ENCODE data around the gene CLCNKA. TPM values are rescaled to one million over a fixed set of nuclear protein-coding genes. Genes with fewer than 3 reads are reported as not detected.

CLCNKA gene
- total RNA-seq, 1 experiment from 2014 or later: 0.10 TPM

DNA sequence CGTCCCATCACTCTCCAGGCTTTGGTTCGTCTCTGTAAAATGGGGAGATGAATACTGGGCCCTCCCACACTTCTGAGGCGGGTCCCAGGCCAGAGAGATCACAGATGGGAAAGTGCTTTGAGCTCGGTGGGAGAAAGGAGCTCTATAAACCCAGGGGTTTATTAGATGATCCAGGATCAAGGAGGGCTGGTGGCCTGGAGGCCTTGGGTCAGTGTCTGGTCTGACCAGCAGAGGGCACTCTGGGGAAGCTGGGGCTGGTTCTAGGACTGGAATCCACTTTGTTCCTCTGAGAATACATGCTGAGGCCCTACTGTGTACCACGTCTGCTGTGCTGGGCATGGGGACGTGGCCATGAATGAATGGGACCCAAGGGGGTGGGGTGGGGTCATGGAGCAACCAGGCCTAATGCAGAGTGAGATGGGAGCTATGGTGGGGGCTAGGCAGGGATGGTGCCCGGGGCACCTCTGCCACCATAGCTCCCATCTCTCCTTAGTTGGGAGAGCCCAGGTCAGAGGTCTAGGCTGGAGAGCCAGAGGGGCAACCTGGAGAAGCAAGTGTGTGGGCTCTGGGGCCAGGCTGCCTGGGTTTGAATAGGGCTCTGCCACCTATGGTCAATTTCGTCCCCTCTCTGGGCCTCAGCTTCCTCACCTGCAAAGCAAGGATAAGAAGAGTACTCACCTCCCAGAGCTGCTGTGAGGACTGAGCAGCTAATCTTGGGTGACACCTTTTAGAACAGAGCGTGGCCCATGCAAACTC, 60.6 kb downstream of the CLCNKA start:
- POLR2A ChIA-PET: interaction anchor here (1.1 to 2.5 kb wide), 5 partner anchors 61 to 124 kb away, joined by 3 to 11 read pairs (median 6); no protein-coding TSS in a partner anchor
- no peak overlapping the region for H2AFZ ChIP-seq (ENCODE audit: low read depth, low read length, poor library complexity, severe bottlenecking)

More for the DNA sequence above, 60.6 kb downstream of the CLCNKA start:
- no peak for DNase-seq (ENCODE audit: low read depth, low spot score)
- BruUV-seq (replicated peaks): no TSS peak
- ChIA-PET CTCF (interaction anchor here (0.6 to 7.9 kb wide), 33 partner anchors 9 to 538 kb away, joined by 3 to 222 read pairs (median 4); partner anchors contain the start of genes EPHA2 and FAM131C), RAD21 (ENCODE audit: low non-redundant PET in 1 of 2, low total read pairs in 2 of 2, uncharacterized antibody in 2 of 2, unreplicated experiment in 2 of 2) (interaction anchor here (0.5 to 1.9 kb wide), 11 partner anchors 39 to 279 kb away, joined by 3 to 9 read pairs (median 4); partner anchors contain the start of gene EPHA2 (in 1 of the 2))
- no peaks in the 10 kb centered on the region for H3K36me3 ChIP-seq (ENCODE audit: control insufficient read depth in 1 of 2, insufficient read depth in 2 of 2, low read length in 2 of 2)
- ATAC-seq: peak; percentile 78
- peak overlapping the region; percentile 24 for H3K9ac ChIP-seq (ENCODE audit: low read length)
- no peaks in the 10 kb centered on the region for H3K9me3 ChIP-seq (ENCODE audit: control insufficient read depth in 1 of 2, insufficient read depth in 1 of 2, low read depth in 1 of 2, low read length in 2 of 2)
- no peaks in the 10 kb centered on the region for H3K9me2 ChIP-seq (ENCODE audit: insufficient read depth)
- peaks cover 5 to 33% of the 10 kb centered on the region in 2 experiments for H3K4me1 ChIP-seq (ENCODE audit: control insufficient read depth in 1 of 2, insufficient read depth in 2 of 2, low read length in 2 of 2)
- H3K4me2 ChIP-seq (ENCODE audit: low read length): peak overlapping the region; percentile 29; the same call in 1 of the 2 replicates
- H4K20me1 ChIP-seq (ENCODE audit: insufficient read depth): no peaks in the 10 kb centered on the region
- TF ChIP-seq ZNF274 (IDR thresholded peaks at IDR 0.05; ENCODE audit: low read depth, low read length): no peak
- TF ChIP-seq, protein P1, sequence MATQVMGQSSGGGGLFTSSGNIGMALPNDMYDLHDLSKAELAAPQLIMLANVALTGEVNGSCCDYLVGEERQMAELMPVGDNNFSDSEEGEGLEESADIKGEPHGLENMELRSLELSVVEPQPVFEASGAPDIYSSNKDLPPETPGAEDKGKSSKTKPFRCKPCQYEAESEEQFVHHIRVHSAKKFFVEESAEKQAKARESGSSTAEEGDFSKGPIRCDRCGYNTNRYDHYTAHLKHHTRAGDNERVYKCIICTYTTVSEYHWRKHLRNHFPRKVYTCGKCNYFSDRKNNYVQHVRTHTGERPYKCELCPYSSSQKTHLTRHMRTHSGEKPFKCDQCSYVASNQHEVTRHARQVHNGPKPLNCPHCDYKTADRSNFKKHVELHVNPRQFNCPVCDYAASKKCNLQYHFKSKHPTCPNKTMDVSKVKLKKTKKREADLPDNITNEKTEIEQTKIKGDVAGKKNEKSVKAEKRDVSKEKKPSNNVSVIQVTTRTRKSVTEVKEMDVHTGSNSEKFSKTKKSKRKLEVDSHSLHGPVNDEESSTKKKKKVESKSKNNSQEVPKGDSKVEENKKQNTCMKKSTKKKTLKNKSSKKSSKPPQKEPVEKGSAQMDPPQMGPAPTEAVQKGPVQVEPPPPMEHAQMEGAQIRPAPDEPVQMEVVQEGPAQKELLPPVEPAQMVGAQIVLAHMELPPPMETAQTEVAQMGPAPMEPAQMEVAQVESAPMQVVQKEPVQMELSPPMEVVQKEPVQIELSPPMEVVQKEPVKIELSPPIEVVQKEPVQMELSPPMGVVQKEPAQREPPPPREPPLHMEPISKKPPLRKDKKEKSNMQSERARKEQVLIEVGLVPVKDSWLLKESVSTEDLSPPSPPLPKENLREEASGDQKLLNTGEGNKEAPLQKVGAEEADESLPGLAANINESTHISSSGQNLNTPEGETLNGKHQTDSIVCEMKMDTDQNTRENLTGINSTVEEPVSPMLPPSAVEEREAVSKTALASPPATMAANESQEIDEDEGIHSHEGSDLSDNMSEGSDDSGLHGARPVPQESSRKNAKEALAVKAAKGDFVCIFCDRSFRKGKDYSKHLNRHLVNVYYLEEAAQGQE (IDR thresholded peaks at IDR 0.05; ENCODE audit: low read depth): no peak
- no peak for TF ChIP-seq SRF (IDR thresholded peaks at IDR 0.05; ENCODE audit: low read depth)
- TF ChIP-seq JUND (IDR thresholded peaks at IDR 0.05): no peak
- TF ChIP-seq, protein P2, sequence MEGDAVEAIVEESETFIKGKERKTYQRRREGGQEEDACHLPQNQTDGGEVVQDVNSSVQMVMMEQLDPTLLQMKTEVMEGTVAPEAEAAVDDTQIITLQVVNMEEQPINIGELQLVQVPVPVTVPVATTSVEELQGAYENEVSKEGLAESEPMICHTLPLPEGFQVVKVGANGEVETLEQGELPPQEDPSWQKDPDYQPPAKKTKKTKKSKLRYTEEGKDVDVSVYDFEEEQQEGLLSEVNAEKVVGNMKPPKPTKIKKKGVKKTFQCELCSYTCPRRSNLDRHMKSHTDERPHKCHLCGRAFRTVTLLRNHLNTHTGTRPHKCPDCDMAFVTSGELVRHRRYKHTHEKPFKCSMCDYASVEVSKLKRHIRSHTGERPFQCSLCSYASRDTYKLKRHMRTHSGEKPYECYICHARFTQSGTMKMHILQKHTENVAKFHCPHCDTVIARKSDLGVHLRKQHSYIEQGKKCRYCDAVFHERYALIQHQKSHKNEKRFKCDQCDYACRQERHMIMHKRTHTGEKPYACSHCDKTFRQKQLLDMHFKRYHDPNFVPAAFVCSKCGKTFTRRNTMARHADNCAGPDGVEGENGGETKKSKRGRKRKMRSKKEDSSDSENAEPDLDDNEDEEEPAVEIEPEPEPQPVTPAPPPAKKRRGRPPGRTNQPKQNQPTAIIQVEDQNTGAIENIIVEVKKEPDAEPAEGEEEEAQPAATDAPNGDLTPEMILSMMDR (IDR thresholded peaks at IDR 0.05 in 2 of 3, conservative IDR thresholded peaks at IDR 0.05 in 1 of 3; ENCODE audit: borderline replicate concordance in 1 of 3, insufficient read depth in 1 of 3, low read depth in 2 of 3, low read length in 2 of 3): peak in 2 of 3 experiments; percentile 96; a peak in 4 of 6 replicates
- no peak for TF ChIP-seq EGR1 (IDR thresholded peaks at IDR 0.05; ENCODE audit: low read depth)
- TF ChIP-seq YY1 (IDR thresholded peaks at IDR 0.05; ENCODE audit: extremely low read depth, insufficient replicate concordance, low read depth, low read length): peak; percentile 35
- TF ChIP-seq POLR2AphosphoS5 (IDR thresholded peaks at IDR 0.05; ENCODE audit: low read depth, low read length): no peak; the same call in 1 of the 2 replicates
- no peak for TF ChIP-seq TCF7L2 (IDR thresholded peaks at IDR 0.05; ENCODE audit: borderline replicate concordance, extremely low read depth, insufficient read depth, insufficient read length)
- TF ChIP-seq, protein P3, sequence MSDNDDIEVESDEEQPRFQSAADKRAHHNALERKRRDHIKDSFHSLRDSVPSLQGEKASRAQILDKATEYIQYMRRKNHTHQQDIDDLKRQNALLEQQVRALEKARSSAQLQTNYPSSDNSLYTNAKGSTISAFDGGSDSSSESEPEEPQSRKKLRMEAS (IDR thresholded peaks at IDR 0.05): no peak
- no peak overlapping the region for H3K4me3 ChIP-seq (replicated peaks in 1 of 2; ENCODE audit: low read depth in 1 of 2, low read length in 2 of 2)
- peak overlapping the region; percentile 2; the same call in 1 of the 2 replicates for H3K27ac ChIP-seq (ENCODE audit: low read depth, low read length)
- intact Hi-C loops (cut with micrococcal nuclease): no loop called here
- H3K27me3 ChIP-seq (ENCODE audit: insufficient read depth, low read length): no peaks in the 10 kb centered on the region
- H3K79me2 ChIP-seq (ENCODE audit: insufficient read depth, low read length): no peaks in the 10 kb centered on the region
